Loucy (cell line): ENCODE data around the gene TMEM87B.

Source experiments
- EZH2phosphoT487 ChIP-seq: fragments of 200-600 bp; IDR thresholded peaks from 2 replicates; pipeline ENCODE4 v1.6.1; 2018; ENCODE audit warnings: antibody characterized with exemption, mild to moderate bottlenecking, moderate library complexity, borderline replicate concordance
- TF ChIP-seq, protein P1 (sequence below): fragments of 200-600 bp; sonication (generic); conservative IDR thresholded peaks from 2 replicates; pipeline ENCODE4 v1.5.1; 2014; ENCODE audit warnings: mild to moderate bottlenecking, antibody characterized with exemption, low read length

DNA sequence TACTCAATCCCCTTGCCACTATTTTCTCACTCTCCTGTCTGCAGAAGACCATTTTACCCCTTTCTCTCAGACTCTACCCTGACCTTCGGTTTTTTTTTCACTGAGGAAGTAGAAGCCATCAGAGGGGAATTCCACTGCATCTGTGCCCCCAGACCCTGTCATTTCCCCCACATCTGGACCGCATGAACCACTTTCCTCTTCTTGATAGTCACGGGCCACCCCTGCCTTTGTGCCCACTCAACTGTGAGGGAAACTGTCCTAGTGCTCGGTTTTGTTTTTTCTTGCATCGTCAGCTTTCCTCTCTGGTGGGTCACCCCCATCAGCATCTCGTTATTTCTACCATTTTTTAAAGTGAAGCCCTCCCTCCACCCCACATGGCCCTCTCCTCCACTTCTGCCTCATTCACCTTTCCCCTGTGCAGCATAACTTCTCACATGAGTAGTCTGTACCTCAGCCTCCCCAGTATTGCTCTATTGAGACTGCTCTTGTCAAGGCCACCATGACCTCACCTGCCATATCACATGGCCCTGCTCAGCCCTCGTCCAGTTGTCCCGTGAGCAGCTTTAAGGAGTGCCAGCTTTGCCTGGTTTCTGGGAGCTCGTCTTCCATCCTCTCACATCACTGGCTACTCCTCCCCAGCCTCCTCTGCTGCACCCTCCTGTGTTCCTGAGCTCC, 32.4 kb downstream of the TMEM87B start:
- TF ChIP-seq, protein P1, sequence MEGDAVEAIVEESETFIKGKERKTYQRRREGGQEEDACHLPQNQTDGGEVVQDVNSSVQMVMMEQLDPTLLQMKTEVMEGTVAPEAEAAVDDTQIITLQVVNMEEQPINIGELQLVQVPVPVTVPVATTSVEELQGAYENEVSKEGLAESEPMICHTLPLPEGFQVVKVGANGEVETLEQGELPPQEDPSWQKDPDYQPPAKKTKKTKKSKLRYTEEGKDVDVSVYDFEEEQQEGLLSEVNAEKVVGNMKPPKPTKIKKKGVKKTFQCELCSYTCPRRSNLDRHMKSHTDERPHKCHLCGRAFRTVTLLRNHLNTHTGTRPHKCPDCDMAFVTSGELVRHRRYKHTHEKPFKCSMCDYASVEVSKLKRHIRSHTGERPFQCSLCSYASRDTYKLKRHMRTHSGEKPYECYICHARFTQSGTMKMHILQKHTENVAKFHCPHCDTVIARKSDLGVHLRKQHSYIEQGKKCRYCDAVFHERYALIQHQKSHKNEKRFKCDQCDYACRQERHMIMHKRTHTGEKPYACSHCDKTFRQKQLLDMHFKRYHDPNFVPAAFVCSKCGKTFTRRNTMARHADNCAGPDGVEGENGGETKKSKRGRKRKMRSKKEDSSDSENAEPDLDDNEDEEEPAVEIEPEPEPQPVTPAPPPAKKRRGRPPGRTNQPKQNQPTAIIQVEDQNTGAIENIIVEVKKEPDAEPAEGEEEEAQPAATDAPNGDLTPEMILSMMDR: no peak
- no peak for TF ChIP-seq EZH2phosphoT487
